Right ventricle myocardium inferior (tissue), 1 donor: ENCODE results near the gene TACSTD2. TPM values are rescaled to one million over a fixed set of nuclear protein-coding genes. Genes with fewer than 3 reads are reported as not detected.
A peak's percentile ranks its signal among the peaks of the same experiment; 100 is the strongest.
"Not testable (repeated sequence)": the region's sequence is repeated elsewhere in the genome, so short reads cannot be mapped to it uniquely, and the experiment has no call there.

Experiments
- ATAC-seq: fragments of 200-7000 bp; cut with Tn5 transposase; one replicate; pipeline ENCODE4 v1.9.1; 2020; ENCODE audit warnings: mild to moderate bottlenecking, moderate library complexity
- DNase-seq: peaks from one replicate; pipeline ENCODE4 v3.0.0; 2021; ENCODE audit errors: missing footprints
- intact Hi-C: fragments of 100-400 bp; cut with DNase I; formaldehyde crosslinking; loops from one replicate; pipeline ENCODE4 v1.11.0; 2022
- total RNA-seq: library from RNA; stranded (reverse); fragmentation: NEBNext Ultra II Directional; extraction: Animal tissue kit (Norgen Biotek cat#: 25700); gene quantifications from one replicate; pipeline ENCODE4 v1.2.1, GENCODE V29; 2021
- donor health status: DM: no; HTN: yes; CAD: no; lungs with severe emphysema.

Gene TACSTD2
- total RNA-seq, 1 donor from 2014 or later = 0.14 TPM

- intact Hi-C loops = no loop called here
- ATAC-seq = no peak
- DNase-seq = no peak
Observed at GRCh38 chr1:58572690-58573089, 4.4 kb downstream of the TACSTD2 start.

- DNase-seq (no peak), ATAC-seq (no peak)
- intact Hi-C loops = no loop called here
Observed at GRCh38 chr1:58571616-58572015, 5.4 kb downstream of the TACSTD2 start.

DNA sequence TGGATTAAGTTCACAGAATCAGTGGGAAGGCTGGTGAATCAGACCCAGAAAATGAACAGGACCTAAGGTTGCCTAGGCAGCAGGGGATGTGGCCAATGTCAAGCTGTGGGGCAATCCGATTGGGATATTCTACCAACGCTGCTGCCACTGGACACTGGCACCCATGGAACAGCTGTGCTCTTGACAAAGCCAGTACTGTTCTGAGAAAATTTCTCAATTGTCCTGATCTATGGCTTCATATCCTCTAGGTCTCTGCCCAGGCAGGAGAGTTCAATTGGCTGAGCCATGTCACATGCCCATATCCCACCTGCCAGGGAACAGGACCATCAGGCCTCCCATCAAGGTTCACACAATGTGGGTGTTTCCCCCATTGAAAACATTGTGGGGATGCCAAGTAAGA is 6.2 kb downstream of the TACSTD2 start:
- DNase-seq = no peak
- intact Hi-C loops = no loop called here
- no peak for ATAC-seq

DNA sequence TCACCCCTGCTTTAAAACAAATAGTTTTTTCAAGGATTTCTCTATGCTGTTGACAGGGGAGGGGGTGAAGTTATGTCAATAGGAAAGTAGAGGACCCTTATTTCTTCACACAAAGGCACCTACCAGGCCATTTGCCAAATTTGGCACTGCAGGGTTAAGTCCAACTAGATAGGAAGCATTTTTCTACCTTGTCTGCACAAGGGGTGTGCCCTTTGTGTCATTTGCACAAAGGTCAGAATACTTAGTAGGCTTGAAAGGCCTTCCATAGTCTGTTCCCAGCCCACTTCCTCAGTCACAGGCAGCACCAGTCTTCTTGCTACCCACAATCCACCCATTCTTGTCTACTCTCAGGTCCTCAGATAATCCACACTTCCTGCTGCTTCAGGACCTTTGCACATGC is 7.0 kb downstream of the TACSTD2 start:
- DNase-seq (no peak), ATAC-seq (no peak)
- intact Hi-C loops = no loop called here

- intact Hi-C loops = no loop called here
- ATAC-seq (no peak), DNase-seq (no peak)
Observed at GRCh38 chr1:58568911-58569310, 8.1 kb downstream of the TACSTD2 start.

DNA sequence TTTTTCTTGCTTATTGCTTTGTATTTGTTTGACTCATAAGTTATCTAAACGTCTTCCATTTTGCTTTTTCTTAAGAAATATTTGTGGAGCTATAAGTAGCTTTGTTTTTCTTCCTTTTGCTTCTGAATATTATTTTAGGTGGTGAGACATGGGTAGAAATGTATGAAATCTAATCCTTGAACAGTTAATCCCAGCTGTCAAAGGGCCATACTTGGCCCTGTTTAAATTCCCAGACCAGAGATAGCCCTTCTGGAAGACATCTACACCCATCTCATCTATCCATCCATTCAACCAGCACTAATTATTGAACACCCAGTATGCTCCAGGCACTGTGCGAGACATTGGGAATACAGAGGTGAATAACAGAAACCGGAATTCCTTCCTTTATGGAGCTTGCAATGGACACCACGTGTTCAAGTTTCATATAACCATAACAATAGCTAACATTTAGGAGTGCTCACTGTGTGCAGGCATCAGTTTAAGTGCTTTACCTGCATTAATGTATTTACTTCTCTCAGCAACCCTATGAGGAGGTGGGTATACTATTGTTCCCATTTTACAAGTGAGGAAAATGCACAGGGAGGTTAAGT is 8.7 kb downstream of the TACSTD2 start:
- DNase-seq (no peak), ATAC-seq (no peak)
- intact Hi-C loops = no loop called here

GRCh38 chr1:58566339-58566738 is 10.7 kb downstream of the TACSTD2 start:
- DNase-seq = no peak
- no peak for ATAC-seq
- intact Hi-C loops = no loop called here

DNA sequence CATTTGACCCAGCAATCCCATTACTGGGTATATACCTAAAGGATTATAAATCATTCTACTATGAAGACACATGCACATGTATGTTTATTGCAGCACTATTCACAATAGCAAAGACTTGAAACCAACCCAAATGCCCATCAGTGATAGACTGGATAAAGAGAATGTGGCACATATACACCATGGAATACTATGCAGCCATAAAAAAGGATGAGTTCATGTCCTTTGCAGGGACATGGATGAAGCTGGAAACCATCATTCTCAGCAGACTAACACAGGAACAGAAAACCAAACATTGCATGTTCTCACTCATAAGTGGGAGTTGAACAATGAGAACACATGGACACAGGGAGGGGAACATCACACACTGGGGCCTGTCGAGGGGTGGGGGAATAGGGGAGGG is 13.3 kb downstream of the TACSTD2 start:
- intact Hi-C loops, ATAC-seq, DNase-seq: not testable (repeated sequence)

DNA sequence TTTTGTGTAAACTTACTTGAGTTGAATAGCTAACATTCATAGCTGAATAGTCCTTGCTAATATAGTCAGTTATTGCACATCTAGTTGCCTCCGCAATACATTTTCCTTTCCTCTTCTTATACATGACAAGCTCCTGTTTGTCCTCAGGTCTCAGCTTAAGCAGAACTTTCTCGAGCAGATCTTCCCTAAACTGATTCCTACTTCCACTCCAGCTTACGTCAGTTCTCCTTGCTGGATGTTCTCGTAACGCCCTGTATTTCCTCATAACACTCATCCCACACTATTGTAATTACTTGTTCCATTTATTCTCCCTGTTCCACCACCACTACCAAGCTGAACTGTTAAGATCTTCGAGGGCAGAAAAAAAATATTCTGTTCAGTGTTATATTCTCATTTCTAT is 15.4 kb downstream of the TACSTD2 start:
- ATAC-seq (no peak), DNase-seq (no peak)
- intact Hi-C loops = no loop called here

DNA sequence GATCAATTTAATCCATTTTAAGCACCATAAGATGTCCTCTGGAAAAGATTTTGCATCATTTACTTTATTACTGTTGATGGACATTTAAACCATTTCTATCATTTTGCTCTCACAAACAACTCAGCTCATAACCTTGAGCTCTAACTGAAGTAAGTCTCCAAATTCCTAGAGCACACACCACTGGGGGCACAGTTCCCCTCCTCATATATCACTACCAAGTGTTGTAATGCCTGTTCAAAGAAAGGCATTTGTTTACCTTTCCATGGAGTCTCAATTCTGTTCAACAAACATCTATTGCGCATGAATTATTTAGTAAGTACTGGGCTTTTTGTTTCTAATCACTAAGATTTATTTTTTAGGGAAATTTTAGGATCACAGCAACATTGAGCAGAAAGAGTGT is 21.7 kb downstream of the TACSTD2 start:
- no peak for ATAC-seq
- no peak for DNase-seq
- intact Hi-C loops = no loop called here

GRCh38 chr1:58551186-58552140 is 25.6 kb downstream of the TACSTD2 start:
- DNase-seq (no peak), ATAC-seq (no peak)
- intact Hi-C loops = no loop called here

GRCh38 chr1:58549291-58549690 is 27.8 kb downstream of the TACSTD2 start:
- ATAC-seq = not testable (repeated sequence)

GRCh38 chr1:58548371-58548770 is 28.7 kb downstream of the TACSTD2 start:
- ATAC-seq = no peak
- intact Hi-C loops = no loop called here
- no peak for DNase-seq

More at GRCh38 chr1:58549291-58549690, 27.8 kb downstream of the TACSTD2 start:
- DNase-seq, intact Hi-C loops: not testable (repeated sequence)

DNA sequence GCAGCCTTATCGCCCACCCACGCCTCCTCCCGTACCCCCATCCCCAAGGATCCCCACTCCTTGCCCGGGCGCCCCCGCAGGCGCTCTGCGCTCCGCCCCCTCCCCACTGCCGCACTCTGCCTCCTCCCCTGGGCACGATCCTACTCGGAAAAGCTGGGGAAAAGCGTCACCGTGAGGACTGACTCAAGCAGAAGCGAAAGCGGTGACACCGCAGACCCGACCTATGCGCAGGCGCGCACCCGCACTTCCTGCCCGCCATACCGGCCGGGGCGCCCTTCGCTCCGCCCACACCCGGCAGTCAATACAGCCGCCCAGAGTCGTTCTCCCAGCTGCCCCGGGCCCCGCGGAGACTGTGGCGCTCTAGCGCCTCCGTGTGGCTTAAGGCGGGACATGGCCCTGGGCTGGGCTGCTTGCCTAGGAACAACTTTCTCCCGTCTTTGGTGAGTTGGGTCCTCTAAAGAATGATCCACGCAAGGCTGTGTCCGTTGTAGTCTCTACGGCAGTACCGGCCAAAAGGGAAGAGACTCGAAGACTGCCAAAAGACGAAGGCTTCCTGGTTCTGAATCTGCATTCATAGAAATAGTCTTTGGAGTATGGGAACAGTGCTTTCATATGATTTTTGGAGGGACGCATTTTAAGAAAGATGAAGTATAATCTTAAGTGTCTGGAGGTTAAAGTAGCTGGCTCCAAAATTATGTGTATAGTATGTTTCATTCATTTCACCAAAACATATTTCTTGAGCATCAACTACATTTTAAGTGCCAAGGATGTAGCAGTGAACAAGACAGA is 30.3 kb downstream of the TACSTD2 start, which contains the start of gene OMA1:
Gene OMA1, minus strand, starts transcription at position 207 of the 789 bp plus-strand sequence. CDS start 7,432 bp downstream, outside the sequence.
- DNase-seq (peak; percentile 99), ATAC-seq (peak; percentile 99)
- intact Hi-C loops = loop anchor here (1.0 to 2.0 kb wide), 2 partner anchors 30 to 106 kb away; no protein-coding TSS in a partner anchor

- intact Hi-C loops = loop anchor here (1.0 to 2.0 kb wide), 2 partner anchors 30 to 107 kb away; no protein-coding TSS in a partner anchor
- peak; percentile 85 for ATAC-seq
Observed at GRCh38 chr1:58545591-58546519, 31.2 kb downstream of the TACSTD2 start.

DNA sequence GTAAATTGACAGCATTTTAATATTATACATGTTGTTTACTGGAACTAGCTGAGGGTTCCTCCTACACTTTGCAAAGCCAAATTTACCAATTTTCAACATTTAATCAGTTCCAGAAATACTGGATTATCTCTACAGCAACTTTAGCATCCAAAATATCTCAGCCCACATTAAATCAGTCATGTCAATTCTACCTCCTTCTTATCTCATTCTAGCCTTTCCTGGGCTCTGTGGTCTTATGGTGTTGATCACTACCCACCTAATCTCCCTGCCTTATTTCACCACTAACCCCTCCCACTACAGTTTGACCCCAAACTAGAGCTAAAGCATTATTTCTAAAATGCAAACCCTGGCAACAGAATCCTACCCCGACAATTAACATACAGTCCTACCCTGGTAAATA is 33.8 kb downstream of the TACSTD2 start:
- intact Hi-C loops = no loop called here
- DNase-seq (no peak), ATAC-seq (no peak)

More at GRCh38 chr1:58545591-58546519, 31.2 kb downstream of the TACSTD2 start:
- peak; percentile 91 for DNase-seq

- intact Hi-C loops = no loop called here
- DNase-seq (no peak), ATAC-seq (no peak)
Observed at GRCh38 chr1:58539553-58539952, 37.5 kb downstream of the TACSTD2 start.

DNA sequence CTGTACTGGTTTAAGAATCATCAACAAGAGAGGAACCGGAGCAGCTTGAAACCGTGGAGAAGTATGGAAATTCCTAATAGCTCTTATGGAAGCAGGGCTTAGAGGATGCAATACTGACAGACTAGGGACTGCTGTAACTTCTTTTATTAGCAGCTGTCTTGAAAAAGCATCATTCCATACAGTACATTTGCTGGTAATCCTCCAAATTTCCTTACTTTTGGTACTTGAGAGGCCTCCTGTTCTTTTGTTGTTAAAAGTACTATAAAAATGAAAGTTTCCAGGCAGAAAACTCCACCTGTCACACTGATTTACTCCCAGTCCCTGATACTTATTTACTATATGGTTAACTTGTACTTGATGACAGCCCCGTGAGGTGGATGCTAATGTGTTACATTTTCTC is 38.2 kb downstream of the TACSTD2 start:
- no peak for DNase-seq
- ATAC-seq = no peak
- intact Hi-C loops = no loop called here
